Parathyroid adenoma (tissue), 2 donors: ENCODE measurements around the gene FRRS1L.

Experiments used
- H2AFZ ChIP-seq: fragments of 300-600 bp; sonication (generic); one replicate; pipeline ENCODE4 v1.7.0; 2017; ENCODE audit warnings: antibody characterized with exemption, mild to moderate bottlenecking
- H3K27ac ChIP-seq: fragments of 300-600 bp; sonication (generic); one replicate; pipeline ENCODE4 v1.7.0; 2017
- H3K27me3 ChIP-seq: fragments of 300-600 bp; sonication (generic); one replicate; pipeline ENCODE4 v1.7.0; 2017; ENCODE audit warnings: low read length; ENCODE audit not compliant: control insufficient read depth, insufficient read depth
- H3K36me3 ChIP-seq: fragments of 300-600 bp; sonication (generic); one replicate; pipeline ENCODE4 v1.7.0; 2017; ENCODE audit warnings: low read length; ENCODE audit not compliant: control insufficient read depth, insufficient read depth
- H3K4me1 ChIP-seq: fragments of 300-600 bp; sonication (generic); one replicate; pipeline ENCODE4 v1.7.0; 2017; ENCODE audit warnings: control low read depth
- H3K4me2 ChIP-seq: fragments of 300-600 bp; sonication (generic); one replicate; pipeline ENCODE4 v1.7.0; 2017; ENCODE audit warnings: low read length
- H3K4me3 ChIP-seq: fragments of 300-600 bp; sonication (generic); one replicate; pipeline ENCODE4 v1.7.0; 2017; ENCODE audit warnings: low read depth, low read length
- H3K79me2 ChIP-seq: fragments of 300-600 bp; sonication (generic); one replicate; pipeline ENCODE4 v1.7.0; 2017; ENCODE audit warnings: control low read depth
- H3K9ac ChIP-seq: fragments of 300-600 bp; sonication (generic); one replicate; pipeline ENCODE4 v1.7.0; 2017; ENCODE audit warnings: mild to moderate bottlenecking
- H3K9me3 ChIP-seq: fragments of 300-600 bp; sonication (generic); one replicate; pipeline ENCODE4 v1.7.0; 2017; ENCODE audit warnings: low read length; ENCODE audit not compliant: control insufficient read depth
- TF ChIP-seq, protein P1 (sequence below): fragments of 300-600 bp; sonication (generic); IDR thresholded peaks from one replicate; pipeline ENCODE4 v1.7.0; 2017; ENCODE audit warnings: antibody characterized with exemption, mild to moderate bottlenecking
- donor health status: primary hyperparathyroidism.

Gene FRRS1L

DNA sequence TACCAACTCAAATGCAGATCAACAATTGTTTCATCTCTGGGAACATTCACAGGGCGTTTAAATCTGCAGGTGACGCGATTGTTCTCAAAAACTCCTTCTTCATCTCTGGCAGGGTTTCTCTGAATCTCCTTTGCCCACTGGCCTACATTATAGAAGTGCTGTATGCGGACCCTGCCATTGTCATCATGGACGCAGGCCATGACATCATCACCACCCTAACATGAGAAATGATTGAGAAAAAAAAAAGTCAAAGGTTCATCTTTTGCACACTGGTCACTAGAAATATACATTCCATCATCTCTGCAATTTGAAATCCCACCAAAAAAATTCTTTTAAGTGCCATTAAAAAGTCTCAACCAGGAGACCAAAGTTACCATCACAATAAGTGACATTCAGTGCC, 25.7 kb downstream of the FRRS1L start:
- Histone ChIP-seq H3K27ac (no peak overlapping the region), H3K27me3 (no peaks in the 10 kb centered on the region), H3K9ac (no peak overlapping the region), H3K4me3 (no peak overlapping the region), H2AFZ (no peak overlapping the region), H3K4me2 (no peak overlapping the region), H3K79me2 (no peaks in the 10 kb centered on the region), H3K4me1 (no peaks in the 10 kb centered on the region), H3K9me3 (no peaks in the 10 kb centered on the region), H3K36me3 (no peaks in the 10 kb centered on the region)
- TF ChIP-seq, protein P1, sequence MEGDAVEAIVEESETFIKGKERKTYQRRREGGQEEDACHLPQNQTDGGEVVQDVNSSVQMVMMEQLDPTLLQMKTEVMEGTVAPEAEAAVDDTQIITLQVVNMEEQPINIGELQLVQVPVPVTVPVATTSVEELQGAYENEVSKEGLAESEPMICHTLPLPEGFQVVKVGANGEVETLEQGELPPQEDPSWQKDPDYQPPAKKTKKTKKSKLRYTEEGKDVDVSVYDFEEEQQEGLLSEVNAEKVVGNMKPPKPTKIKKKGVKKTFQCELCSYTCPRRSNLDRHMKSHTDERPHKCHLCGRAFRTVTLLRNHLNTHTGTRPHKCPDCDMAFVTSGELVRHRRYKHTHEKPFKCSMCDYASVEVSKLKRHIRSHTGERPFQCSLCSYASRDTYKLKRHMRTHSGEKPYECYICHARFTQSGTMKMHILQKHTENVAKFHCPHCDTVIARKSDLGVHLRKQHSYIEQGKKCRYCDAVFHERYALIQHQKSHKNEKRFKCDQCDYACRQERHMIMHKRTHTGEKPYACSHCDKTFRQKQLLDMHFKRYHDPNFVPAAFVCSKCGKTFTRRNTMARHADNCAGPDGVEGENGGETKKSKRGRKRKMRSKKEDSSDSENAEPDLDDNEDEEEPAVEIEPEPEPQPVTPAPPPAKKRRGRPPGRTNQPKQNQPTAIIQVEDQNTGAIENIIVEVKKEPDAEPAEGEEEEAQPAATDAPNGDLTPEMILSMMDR, result no peak

DNA sequence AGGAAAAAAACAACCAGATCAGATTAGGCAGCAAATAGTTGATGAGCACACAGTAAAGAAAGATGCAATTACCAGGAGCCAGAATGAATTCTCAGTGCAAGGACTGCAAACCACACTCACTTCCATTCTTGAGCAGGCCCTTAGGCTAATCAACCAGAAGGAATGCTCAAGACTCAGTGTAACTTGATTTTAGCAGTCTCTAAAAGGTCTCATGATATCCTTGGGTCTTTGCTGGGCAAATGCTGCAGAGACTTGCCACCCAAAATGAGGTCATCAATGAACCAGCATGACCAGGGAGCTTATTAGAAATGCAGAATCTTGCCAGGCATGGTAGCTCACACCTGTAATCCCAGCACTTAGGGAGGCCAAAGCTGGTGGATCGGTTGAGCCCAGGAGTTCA, 27.2 kb downstream of the FRRS1L start:
- Histone ChIP-seq H3K4me2 (no peak overlapping the region), H3K9me3 (no peaks in the 10 kb centered on the region), H3K9ac (no peak overlapping the region), H3K4me1 (no peaks in the 10 kb centered on the region), H3K27me3 (no peaks in the 10 kb centered on the region), H2AFZ (no peak overlapping the region), H3K79me2 (no peaks in the 10 kb centered on the region), H3K36me3 (no peaks in the 10 kb centered on the region), H3K27ac (no peak overlapping the region), H3K4me3 (no peak overlapping the region)
- TF ChIP-seq, protein P1, result no peak

DNA sequence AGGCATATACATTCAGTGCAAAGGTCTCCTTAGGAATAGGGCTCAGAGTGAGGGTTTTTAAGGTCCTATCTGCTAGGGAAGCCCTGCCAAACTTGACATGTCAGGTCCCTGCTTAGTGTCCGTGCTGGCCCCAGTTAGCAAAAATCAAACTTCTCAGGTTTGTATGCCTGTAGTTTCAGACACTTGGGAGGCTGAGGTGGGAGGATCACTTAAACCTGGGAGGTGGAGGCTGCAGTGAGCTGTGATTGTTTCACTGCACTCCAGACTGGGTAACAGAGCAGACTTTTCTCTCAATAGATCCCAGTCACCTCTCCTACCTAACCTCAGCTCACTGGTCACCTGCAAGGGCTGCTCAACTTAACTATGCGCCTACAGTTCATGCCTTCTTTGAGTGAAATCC, 28.6 kb downstream of the FRRS1L start:
- no peaks in the 10 kb centered on the region for H3K27me3 ChIP-seq
- no peak overlapping the region for H3K27ac ChIP-seq
- H3K4me1 ChIP-seq, result no peaks in the 10 kb centered on the region
- no peak overlapping the region for H3K4me3 ChIP-seq
- H3K36me3 ChIP-seq, result no peaks in the 10 kb centered on the region
- TF ChIP-seq, protein P1, result no peak
- no peaks in the 10 kb centered on the region for H3K9me3 ChIP-seq
- H3K9ac ChIP-seq, result no peak overlapping the region
- no peaks in the 10 kb centered on the region for H3K79me2 ChIP-seq
- no peak overlapping the region for H3K4me2 ChIP-seq
- H2AFZ ChIP-seq, result no peak overlapping the region

DNA sequence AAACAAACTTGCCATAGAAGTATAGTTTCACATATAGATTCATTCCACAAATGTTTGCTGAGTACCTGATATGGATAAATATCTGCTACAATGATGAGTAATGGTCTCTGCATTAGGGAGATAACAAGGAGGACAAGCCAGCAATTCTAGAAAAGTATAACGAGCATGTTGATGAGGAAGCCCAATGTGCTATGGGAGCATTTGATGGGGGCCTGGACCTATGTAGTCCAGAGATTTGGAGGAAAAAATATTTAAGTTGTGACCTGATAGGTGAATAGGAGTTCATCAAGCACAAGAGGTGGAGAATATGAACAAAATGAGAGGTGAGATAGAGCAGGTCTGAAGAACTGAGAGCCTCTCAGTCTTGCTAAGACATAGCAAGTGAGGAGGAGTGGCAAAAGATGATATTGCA, 32.9 kb downstream of the FRRS1L start:
- no peak overlapping the region for H3K4me3 ChIP-seq
- H2AFZ ChIP-seq, result no peak overlapping the region
- H3K27me3 ChIP-seq, result no peaks in the 10 kb centered on the region
- H3K79me2 ChIP-seq, result no peaks in the 10 kb centered on the region
- no peaks in the 10 kb centered on the region for H3K4me1 ChIP-seq
- H3K36me3 ChIP-seq, result no peaks in the 10 kb centered on the region
- H3K9me3 ChIP-seq, result no peaks in the 10 kb centered on the region
- TF ChIP-seq, protein P1, result no peak
- H3K4me2 ChIP-seq, result no peak overlapping the region
- H3K27ac ChIP-seq, result no peak overlapping the region
- H3K9ac ChIP-seq, result no peak overlapping the region

DNA sequence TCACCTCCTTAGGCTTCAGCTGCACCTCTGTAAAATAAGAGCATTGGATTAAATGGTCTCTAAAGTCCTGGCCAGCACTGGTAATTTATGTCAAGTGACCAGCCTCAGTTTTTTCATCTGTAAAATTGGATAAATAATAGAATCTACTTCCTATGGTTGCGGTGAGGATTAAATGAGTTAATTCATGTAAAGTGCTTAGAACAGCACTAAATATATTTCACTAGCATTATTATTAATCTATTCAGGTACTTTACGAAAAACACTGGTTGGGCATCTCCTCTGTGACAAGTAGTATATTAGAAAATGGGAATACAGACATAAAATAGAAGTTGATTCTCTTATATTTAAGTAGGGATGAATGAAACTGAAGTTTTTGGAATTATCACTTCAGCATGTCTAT, 33.5 kb downstream of the FRRS1L start:
- no peak overlapping the region for H3K9ac ChIP-seq
- H3K9me3 ChIP-seq, result no peaks in the 10 kb centered on the region
- H3K4me1 ChIP-seq, result no peaks in the 10 kb centered on the region
- H3K4me2 ChIP-seq, result no peak overlapping the region
- H3K79me2 ChIP-seq, result no peaks in the 10 kb centered on the region
- TF ChIP-seq, protein P1, result no peak
- no peak overlapping the region for H2AFZ ChIP-seq
- H3K27ac ChIP-seq, result no peak overlapping the region
- H3K36me3 ChIP-seq, result no peaks in the 10 kb centered on the region
- H3K4me3 ChIP-seq, result no peak overlapping the region
- no peaks in the 10 kb centered on the region for H3K27me3 ChIP-seq
